HCT116 (cell line): ENCODE data around the gene RGCC. TPM values are rescaled to one million over a fixed set of nuclear protein-coding genes. Genes with fewer than 3 reads are reported as not detected.

ENCODE experiments used
- ATAC-seq: fragments of 200-7000 bp; cut with Tn5 transposase; 2 replicates; pipeline ENCODE4 v1.9.1; 2020; ENCODE audit warnings: mild to moderate bottlenecking, moderate library complexity
- BruUV-seq: library from RNA; stranded (reverse); fragments of 400-500 nt; replicated peaks from 2 replicates; lab custom pipeline; 2021; lab: Mats Ljungman, UMichigan
- CTCF ChIA-PET: fragments of 300-600 bp; sonication (Branson Sonifier 250); formaldehyde crosslinking; loops from one replicate; lab custom pipeline; 2021; ENCODE audit warnings: antibody characterized with exemption; lab: Charles Lee
- POLR2A ChIA-PET: fragments of 300-600, 350-600 bp; sonication (Branson Sonifier 250); formaldehyde crosslinking; loops from one replicate; lab custom pipeline; 2021; ENCODE audit warnings: antibody characterized with exemption; lab: Charles Lee
- RAD21 ChIA-PET, 2 experiments: fragments of 300-600 bp; sonication (Branson Sonifier 250); formaldehyde crosslinking; loops; one replicate each; lab custom pipeline; 2023; ENCODE audit warnings: low total read pairs in 2 of 2; ENCODE audit not compliant: uncharacterized antibody in 2 of 2, unreplicated experiment in 2 of 2, low non-redundant PET in 1 of 2; lab: Charles Lee
- DNase-seq: peaks from one replicate; pipeline ENCODE4 v3.0.0-alpha.2; 2010; ENCODE audit warnings: low read depth, low spot score
- H2AFZ ChIP-seq: fragments of 200-600 bp; shearing (Covaris generic), sonication (generic); 2 replicates; pipeline ENCODE4 v1.6.1; 2017; ENCODE audit warnings: low read depth, mixed run types, mixed read lengths, antibody characterized with exemption, low read length; ENCODE audit not compliant: poor library complexity, severe bottlenecking
- H3K27ac ChIP-seq: 2 replicates; pipeline ENCODE4 v1.5.1; 2012; ENCODE audit warnings: low read depth, low read length
- H3K27me3 ChIP-seq: fragments of 200-600 bp; sonication (generic); 2 replicates; pipeline ENCODE4 v1.6.1; 2016; ENCODE audit warnings: mixed run types, low read length, mixed read lengths; ENCODE audit not compliant: insufficient read depth
- H3K36me3 ChIP-seq, 2 experiments: fragments of 200-500 bp in 1 of 2; fragments of 200-600 bp in 1 of 2; sonication (Bioruptor generic) in 1 of 2; sonication (generic) in 1 of 2; 2 replicates each; pipeline versions ENCODE4 v1.5.1 to v1.6.1; 2014 to 2016; ENCODE audit warnings: low read length in 2 of 2, inconsistent platforms in 1 of 2, mixed read lengths in 1 of 2, mixed run types in 1 of 2; ENCODE audit not compliant: insufficient read depth in 2 of 2, control insufficient read depth in 1 of 2
- H3K4me1 ChIP-seq, 2 experiments: fragments of 200-600 bp in 1 of 2; sonication (generic) in 1 of 2; 2 replicates each; pipeline versions ENCODE4 v1.5.1 to v1.6.1; 2012 to 2017; ENCODE audit warnings: low read length in 2 of 2, inconsistent platforms in 1 of 2, mild to moderate bottlenecking in 1 of 2, mixed read lengths in 1 of 2, mixed run types in 1 of 2, moderate library complexity in 1 of 2; ENCODE audit not compliant: insufficient read depth in 2 of 2, control insufficient read depth in 1 of 2
- H3K4me2 ChIP-seq: fragments of 200-600 bp; sonication (generic); 2 replicates; pipeline ENCODE4 v1.6.1; 2017; ENCODE audit warnings: mixed run types, low read length, mixed read lengths
- H3K4me3 ChIP-seq, 2 experiments: fragments of 200-600 bp in 1 of 2; sonication (generic) in 1 of 2; replicated peaks in 1 of 2; 2 replicates each; pipeline ENCODE4 v1.5.1; 2011 to 2016; ENCODE audit warnings: low read length in 2 of 2, control low read depth in 1 of 2, low read depth in 1 of 2, mild to moderate bottlenecking in 1 of 2, mixed read lengths in 1 of 2, mixed run types in 1 of 2
- H3K79me2 ChIP-seq: fragments of 200-600 bp; sonication (generic); 2 replicates; pipeline ENCODE4 v1.6.1; 2017; ENCODE audit warnings: mild to moderate bottlenecking, mixed run types, low read length, moderate library complexity, mixed read lengths; ENCODE audit not compliant: insufficient read depth
- H3K9ac ChIP-seq: fragments of 200-600 bp; sonication (generic); 2 replicates; pipeline ENCODE4 v1.6.1; 2016; ENCODE audit warnings: low read length, mixed read lengths
- H3K9me2 ChIP-seq: fragments of 200-600 bp; sonication (generic), shearing (Covaris generic); 2 replicates; pipeline ENCODE4 v1.6.1; 2017; ENCODE audit warnings: mixed run types, mild to moderate bottlenecking, moderate library complexity; ENCODE audit not compliant: insufficient read depth
- H3K9me3 ChIP-seq, 2 experiments: fragments of 200-500 bp in 1 of 2; fragments of 200-600 bp in 1 of 2; sonication (Bioruptor generic) in 1 of 2; sonication (generic) in 1 of 2; 2 replicates each; pipeline ENCODE4 v1.6.1; 2014 to 2017; ENCODE audit warnings: low read length in 2 of 2, mixed read lengths in 2 of 2, inconsistent platforms in 1 of 2, low read depth in 1 of 2, mild to moderate bottlenecking in 1 of 2, mixed run types in 1 of 2, moderate library complexity in 1 of 2; ENCODE audit not compliant: control insufficient read depth in 1 of 2, insufficient read depth in 1 of 2
- H4K20me1 ChIP-seq: fragments of 200-600 bp; sonication (generic), shearing (Covaris generic); 2 replicates; pipeline ENCODE4 v1.6.1; 2017; ENCODE audit warnings: mixed run types, mild to moderate bottlenecking, moderate library complexity; ENCODE audit not compliant: insufficient read depth
- CBX3 ChIP-seq: IDR thresholded peaks from 2 replicates; pipeline ENCODE4 v1.6.1; 2012; ENCODE audit warnings: low read depth
- CEBPB ChIP-seq: IDR thresholded peaks from 2 replicates; pipeline ENCODE4 v1.6.1; 2012; ENCODE audit warnings: low read depth
- CTCF ChIP-seq, 3 experiments: fragments of 200-600 bp in 1 of 3; sonication (generic) in 1 of 3; IDR thresholded peaks in 2 of 3; conservative IDR thresholded peaks in 1 of 3; 2 replicates each; pipeline ENCODE4 v1.5.1; 2012 to 2017; ENCODE audit warnings: low read depth in 2 of 3, low read length in 2 of 3, antibody characterized with exemption in 1 of 3, borderline replicate concordance in 1 of 3, control low read depth in 1 of 3, mild to moderate bottlenecking in 1 of 3, mixed read lengths in 1 of 3, mixed run types in 1 of 3, moderate library complexity in 1 of 3; ENCODE audit not compliant: insufficient read depth in 1 of 3
- EZH2 ChIP-seq: fragments of 200-600 bp; sonication (generic); IDR thresholded peaks from 2 replicates; pipeline ENCODE4 v1.6.1; 2017; ENCODE audit warnings: antibody characterized with exemption, mixed run types
- EZH2phosphoT487 ChIP-seq: fragments of 200-600 bp; IDR thresholded peaks from 2 replicates; pipeline ENCODE4 v1.6.1; 2018; ENCODE audit warnings: antibody characterized with exemption, borderline replicate concordance
- JUND ChIP-seq: IDR thresholded peaks from 2 replicates; pipeline ENCODE4 v1.6.1; 2012
- MAX ChIP-seq: IDR thresholded peaks from 2 replicates; pipeline ENCODE4 v1.6.1; 2012
- POLR2A ChIP-seq: IDR thresholded peaks from 2 replicates; pipeline ENCODE4 v1.7.0; 2011; ENCODE audit warnings: borderline replicate concordance; ENCODE audit not compliant: insufficient read depth, insufficient read length; ENCODE audit errors: extremely low read depth
- POLR2AphosphoS5 ChIP-seq: IDR thresholded peaks from 2 replicates; pipeline ENCODE4 v1.6.1; 2011; ENCODE audit warnings: mild to moderate bottlenecking, low read depth, low read length, moderate library complexity
- RAD21 ChIP-seq: IDR thresholded peaks from 2 replicates; pipeline ENCODE4 v1.6.1; 2012; ENCODE audit warnings: low read depth, mild to moderate bottlenecking
- REST ChIP-seq: IDR thresholded peaks from 2 replicates; pipeline ENCODE4 v1.6.1; 2012; ENCODE audit warnings: low read depth
- SP1 ChIP-seq: IDR thresholded peaks from 2 replicates; pipeline ENCODE4 v1.6.1; 2012; ENCODE audit warnings: low read depth
- SRF ChIP-seq: IDR thresholded peaks from 2 replicates; pipeline ENCODE4 v1.6.1; 2012; ENCODE audit warnings: low read depth
- TCF7L2 ChIP-seq: IDR thresholded peaks from 2 replicates; pipeline ENCODE4 v1.7.0; 2011; ENCODE audit warnings: borderline replicate concordance, inconsistent platforms; ENCODE audit not compliant: insufficient read depth, insufficient read length; ENCODE audit errors: extremely low read depth
- YY1 ChIP-seq: IDR thresholded peaks from 2 replicates; pipeline ENCODE4 v1.6.1; 2011; ENCODE audit warnings: low read length, low read depth, moderate library complexity, mild to moderate bottlenecking; ENCODE audit not compliant: insufficient replicate concordance; ENCODE audit errors: extremely low read depth
- ZBTB33 ChIP-seq: IDR thresholded peaks from 2 replicates; pipeline ENCODE4 v1.6.1; 2011; ENCODE audit warnings: mild to moderate bottlenecking, low read length, moderate library complexity; ENCODE audit not compliant: insufficient replicate concordance; ENCODE audit errors: extremely low read depth
- ZFX ChIP-seq: fragments of 450-650 bp; IDR thresholded peaks from 2 replicates; pipeline ENCODE4 v1.6.1; 2017
- ZNF274 ChIP-seq: fragments of 200-500 bp; sonication (Bioruptor generic); IDR thresholded peaks from 2 replicates; pipeline ENCODE4 v1.6.1; 2014; ENCODE audit warnings: mild to moderate bottlenecking, low read depth, low read length, inconsistent platforms
- intact Hi-C: fragments of 100-400 bp; cut with micrococcal nuclease; formaldehyde crosslinking; loops from 2 replicates; pipeline ENCODE4 v1.10.0; 2022
- total RNA-seq: library from RNA; stranded (reverse); gene quantifications from one replicate; pipeline ENCODE4 v1.2.1, GENCODE V29; 2021; ENCODE audit not compliant: unreplicated experiment

RGCC gene
- total RNA-seq, 1 experiment from 2014 or later, result 3.2 TPM

GRCh38 chr13:41419206-41419605 lies 38.1 kb upstream of the RGCC start:
- ChIA-PET POLR2A (no interaction called here), RAD21 (no interaction called here), CTCF (no interaction called here)
- intact Hi-C loops, result no loop called here
- no peak overlapping the region for H3K4me2 ChIP-seq
- no peak for ATAC-seq
- no peaks in the 10 kb centered on the region for H3K36me3 ChIP-seq
- no peaks in the 10 kb centered on the region for H4K20me1 ChIP-seq
- BruUV-seq, result no TSS peak
- H3K9ac ChIP-seq, result no peak overlapping the region
- H3K9me2 ChIP-seq, result no peaks in the 10 kb centered on the region
- no peaks in the 10 kb centered on the region for H3K4me1 ChIP-seq
- no peak overlapping the region for H3K4me3 ChIP-seq
- no peak overlapping the region for H2AFZ ChIP-seq
- DNase-seq, result no peak
- TF ChIP-seq CTCF (IDR thresholded peaks at IDR 0.05 in 2 of 3, conservative IDR thresholded peaks at IDR 0.05 in 1 of 3; ENCODE audit: borderline replicate concordance in 1 of 3, insufficient read depth in 1 of 3, low read depth in 2 of 3, low read length in 2 of 3), result no peak
- no peak for TF ChIP-seq POLR2A
- no peak for TF ChIP-seq CBX3
- no peak for TF ChIP-seq RAD21
- TF ChIP-seq EZH2, result no peak
- no peak for TF ChIP-seq MAX
- no peak for TF ChIP-seq JUND
- TF ChIP-seq ZFX, result no peak
- no peak for TF ChIP-seq REST
- no peak for TF ChIP-seq SRF
- no peak for TF ChIP-seq POLR2AphosphoS5
- no peak for TF ChIP-seq ZNF274
- TF ChIP-seq YY1, result no peak
- TF ChIP-seq ZBTB33, result no peak
- no peak for TF ChIP-seq TCF7L2
- no peak for TF ChIP-seq CEBPB
- TF ChIP-seq SP1, result no peak
- TF ChIP-seq EZH2phosphoT487, result no peak
- no peaks in the 10 kb centered on the region for H3K27me3 ChIP-seq
- H3K9me3 ChIP-seq, result no peaks in the 10 kb centered on the region
- no peak overlapping the region for H3K27ac ChIP-seq
- H3K79me2 ChIP-seq, result no peaks in the 10 kb centered on the region
